DOHH2 (cell line): ENCODE data around the gene MYZAP.

Source experiments
- H3F3A ChIP-seq: fragments of 200-600 bp; sonication (generic), shearing (Covaris generic); 2 replicates; pipeline ENCODE4 v1.6.0; 2016; ENCODE audit warnings: antibody characterized with exemption, mild to moderate bottlenecking; ENCODE audit not compliant: control insufficient read depth, insufficient read depth
- H3K27ac ChIP-seq: fragments of 200-600 bp; sonication (generic); 2 replicates; pipeline ENCODE4 v1.5.1; 2014; ENCODE audit warnings: low read depth, mild to moderate bottlenecking, low read length, moderate library complexity
- H3K27me3 ChIP-seq: fragments of 200-600 bp; sonication (generic); 2 replicates; pipeline ENCODE4 v1.6.1; 2014; ENCODE audit warnings: mild to moderate bottlenecking, low read length, mixed read lengths; ENCODE audit not compliant: control insufficient read depth
- H3K36me3 ChIP-seq: fragments of 200-600 bp; sonication (generic); 2 replicates; pipeline ENCODE4 v1.6.1; 2014; ENCODE audit warnings: mild to moderate bottlenecking, low read length, moderate library complexity, mixed read lengths; ENCODE audit not compliant: control insufficient read depth
- H3K4me1 ChIP-seq: fragments of 200-600 bp; sonication (generic); 2 replicates; pipeline ENCODE4 v1.6.1; 2014; ENCODE audit warnings: mild to moderate bottlenecking, low read length, mixed read lengths; ENCODE audit not compliant: control insufficient read depth
- H3K4me2 ChIP-seq: fragments of 200-600 bp; sonication (generic); 2 replicates; pipeline ENCODE4 v1.6.0; 2014; ENCODE audit warnings: mild to moderate bottlenecking, low read length, moderate library complexity
- H3K4me3 ChIP-seq: fragments of 200-600 bp; sonication (generic); 2 replicates; pipeline ENCODE4 v1.5.1; 2014; ENCODE audit warnings: mild to moderate bottlenecking, low read length, mixed read lengths
- H3K79me2 ChIP-seq: fragments of 200-600 bp; sonication (generic); 2 replicates; pipeline ENCODE4 v1.6.1; 2014; ENCODE audit warnings: mild to moderate bottlenecking, low read length, mixed read lengths; ENCODE audit not compliant: control insufficient read depth
- H3K9me2 ChIP-seq: fragments of 200-600 bp; sonication (generic); replicated peaks from 2 replicates; pipeline ENCODE4 v1.6.1; 2014; ENCODE audit warnings: mild to moderate bottlenecking, low read length, mixed read lengths; ENCODE audit not compliant: control insufficient read depth
- H3K9me3 ChIP-seq: fragments of 200-600 bp; sonication (generic); 2 replicates; pipeline ENCODE4 v1.6.1; 2014; ENCODE audit warnings: antibody characterized with exemption, low read length, mixed read lengths; ENCODE audit not compliant: control insufficient read depth, insufficient read depth
- H4K20me1 ChIP-seq: fragments of 200-600 bp; sonication (generic); 2 replicates; pipeline ENCODE4 v1.6.0; 2014; ENCODE audit warnings: low read depth, mild to moderate bottlenecking, antibody characterized with exemption, low read length, moderate library complexity; ENCODE audit not compliant: control insufficient read depth, insufficient read depth
- EZH2phosphoT487 ChIP-seq: fragments of 200-600 bp; sonication (generic); IDR thresholded peaks from 2 replicates; pipeline ENCODE4 v1.6.1; 2017; ENCODE audit warnings: borderline replicate concordance, mild to moderate bottlenecking, antibody characterized with exemption, low read length, moderate library complexity, mixed read lengths
- TF ChIP-seq, protein P1 (sequence below): fragments of 200-600 bp; sonication (generic); IDR thresholded peaks from one replicate; pipeline ENCODE4 v1.5.1; 2014; ENCODE audit warnings: antibody characterized with exemption, mild to moderate bottlenecking, low read depth, low read length; ENCODE audit not compliant: poor library complexity, severe bottlenecking

The MYZAP gene

DNA sequence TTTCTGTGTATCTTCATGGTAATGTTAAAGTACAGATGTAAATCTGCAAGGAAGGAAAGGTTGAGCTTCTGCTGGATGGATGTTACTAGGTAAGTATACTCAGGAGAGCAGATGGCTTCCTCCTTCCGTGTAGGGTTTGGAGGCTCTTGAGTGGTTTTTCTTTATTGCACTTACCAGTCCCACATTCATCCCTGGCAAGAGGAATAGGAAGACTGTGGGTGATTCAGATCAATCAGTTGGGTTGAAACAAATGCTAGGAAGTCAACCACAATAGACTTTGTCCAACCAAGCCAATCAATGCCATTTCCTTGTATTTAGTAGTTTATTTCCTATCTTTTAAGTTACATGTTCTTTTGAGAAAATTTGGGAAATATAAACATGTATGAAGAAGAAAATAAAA, 26.6 kb downstream of the MYZAP start:
- Histone ChIP-seq H3K9me3 (no peaks in the 10 kb centered on the region), H3K4me2 (no peak overlapping the region), H3K27me3 (peaks cover 7% of the 10 kb centered on the region; the same call in 1 of the 2 replicates), H3K4me3 (no peak overlapping the region), H3K36me3 (no peaks in the 10 kb centered on the region), H3K79me2 (no peaks in the 10 kb centered on the region), H3K27ac (no peak overlapping the region), H3F3A (no peaks in the 10 kb centered on the region), H3K9me2 (no peaks in the 10 kb centered on the region), H4K20me1 (no peaks in the 10 kb centered on the region), H3K4me1 (no peaks in the 10 kb centered on the region)
- TF ChIP-seq, protein P1, sequence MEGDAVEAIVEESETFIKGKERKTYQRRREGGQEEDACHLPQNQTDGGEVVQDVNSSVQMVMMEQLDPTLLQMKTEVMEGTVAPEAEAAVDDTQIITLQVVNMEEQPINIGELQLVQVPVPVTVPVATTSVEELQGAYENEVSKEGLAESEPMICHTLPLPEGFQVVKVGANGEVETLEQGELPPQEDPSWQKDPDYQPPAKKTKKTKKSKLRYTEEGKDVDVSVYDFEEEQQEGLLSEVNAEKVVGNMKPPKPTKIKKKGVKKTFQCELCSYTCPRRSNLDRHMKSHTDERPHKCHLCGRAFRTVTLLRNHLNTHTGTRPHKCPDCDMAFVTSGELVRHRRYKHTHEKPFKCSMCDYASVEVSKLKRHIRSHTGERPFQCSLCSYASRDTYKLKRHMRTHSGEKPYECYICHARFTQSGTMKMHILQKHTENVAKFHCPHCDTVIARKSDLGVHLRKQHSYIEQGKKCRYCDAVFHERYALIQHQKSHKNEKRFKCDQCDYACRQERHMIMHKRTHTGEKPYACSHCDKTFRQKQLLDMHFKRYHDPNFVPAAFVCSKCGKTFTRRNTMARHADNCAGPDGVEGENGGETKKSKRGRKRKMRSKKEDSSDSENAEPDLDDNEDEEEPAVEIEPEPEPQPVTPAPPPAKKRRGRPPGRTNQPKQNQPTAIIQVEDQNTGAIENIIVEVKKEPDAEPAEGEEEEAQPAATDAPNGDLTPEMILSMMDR: no peak
- TF ChIP-seq EZH2phosphoT487: no peak

GRCh38 chr15:57619746-57620145, 28.0 kb downstream of the MYZAP start:
- H3K9me3 ChIP-seq: no peaks in the 10 kb centered on the region
- no peak overlapping the region for H3K4me2 ChIP-seq
- no peak overlapping the region for H3K27ac ChIP-seq
- no peaks in the 10 kb centered on the region for H3F3A ChIP-seq
- no peaks in the 10 kb centered on the region for H3K9me2 ChIP-seq
- no peaks in the 10 kb centered on the region for H3K4me1 ChIP-seq
- TF ChIP-seq, protein P1: no peak
- no peak for TF ChIP-seq EZH2phosphoT487
- H4K20me1 ChIP-seq: no peaks in the 10 kb centered on the region
- H3K4me3 ChIP-seq: no peak overlapping the region
- H3K79me2 ChIP-seq: no peaks in the 10 kb centered on the region
- H3K27me3 ChIP-seq: peaks cover 4% of the 10 kb centered on the region; the same call in 1 of the 2 replicates
- H3K36me3 ChIP-seq: no peaks in the 10 kb centered on the region

- Histone ChIP-seq H3K4me1 (no peaks in the 10 kb centered on the region), H3K9me3 (no peaks in the 10 kb centered on the region), H3K4me3 (no peak overlapping the region), H4K20me1 (no peaks in the 10 kb centered on the region), H3K4me2 (no peak overlapping the region), H3K36me3 (no peaks in the 10 kb centered on the region), H3K27me3 (peaks cover 2% of the 10 kb centered on the region; the same call in 1 of the 2 replicates), H3K27ac (no peak overlapping the region), H3K79me2 (no peaks in the 10 kb centered on the region), H3K9me2 (no peaks in the 10 kb centered on the region), H3F3A (no peaks in the 10 kb centered on the region)
- no peak for TF ChIP-seq EZH2phosphoT487
- TF ChIP-seq, protein P1: no peak
These were observed 33.0 kb downstream of the MYZAP start for GRCh38 chr15:57624730-57625129.
